Medulla oblongata (tissue), 1 donor: ENCODE results near the gene IRF2BPL.

ENCODE experiments used
- DNase-seq: peaks from one replicate; pipeline ENCODE4 v3.0.0-alpha.2; 2015; ENCODE audit errors: extremely low spot score

Gene IRF2BPL

DNA sequence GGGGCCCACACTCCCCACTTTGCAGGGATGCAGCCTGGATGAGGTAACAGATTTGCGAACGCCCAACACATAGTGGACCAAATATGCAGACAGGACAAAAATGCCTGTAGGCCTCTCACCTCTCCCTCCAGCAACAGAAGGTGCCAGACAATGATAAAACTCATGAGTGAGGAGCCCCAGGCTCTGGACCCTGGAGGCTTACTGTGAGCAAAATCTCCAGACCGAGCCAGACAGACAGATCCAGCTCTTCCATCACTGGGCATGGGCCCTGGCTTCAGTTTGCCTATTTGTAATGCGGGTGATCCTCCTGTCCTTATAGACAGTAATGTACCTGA is 42.3 kb downstream of the IRF2BPL start:
- DNase-seq, result no peak

DNA sequence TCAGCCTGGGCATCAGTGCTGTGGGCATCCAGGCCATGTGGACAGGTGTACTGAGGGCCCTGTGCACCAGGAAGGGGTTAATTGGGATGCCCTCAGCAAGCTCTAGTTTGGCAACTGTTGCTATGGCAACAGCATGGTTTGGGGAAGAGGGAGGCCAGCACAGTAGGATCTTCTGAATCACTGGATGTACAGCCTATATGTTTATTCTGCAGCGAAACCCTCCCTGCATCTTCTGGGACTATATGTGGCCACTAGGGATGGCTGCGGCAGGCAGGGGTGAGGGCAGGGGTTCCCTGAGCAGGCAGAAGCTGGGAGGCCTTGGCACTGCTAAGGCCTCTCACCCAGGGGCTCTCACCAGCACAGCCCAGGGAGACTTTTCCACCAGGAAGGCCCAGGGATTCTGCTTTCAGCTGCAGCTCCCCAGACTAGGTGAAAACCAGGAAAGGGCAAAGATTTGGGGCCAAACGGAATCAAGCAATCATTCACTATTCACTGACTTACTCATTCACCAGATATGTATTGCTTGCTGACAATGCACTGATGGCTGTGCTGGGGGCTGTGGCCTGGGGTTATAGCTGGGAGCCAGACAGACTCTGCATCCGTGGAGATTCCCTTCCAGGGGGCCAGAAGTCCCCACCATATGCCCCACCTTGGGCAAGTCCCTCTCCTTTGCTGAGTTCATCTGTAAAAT is 42.8 kb downstream of the IRF2BPL start:
- DNase-seq, result no peak

DNA sequence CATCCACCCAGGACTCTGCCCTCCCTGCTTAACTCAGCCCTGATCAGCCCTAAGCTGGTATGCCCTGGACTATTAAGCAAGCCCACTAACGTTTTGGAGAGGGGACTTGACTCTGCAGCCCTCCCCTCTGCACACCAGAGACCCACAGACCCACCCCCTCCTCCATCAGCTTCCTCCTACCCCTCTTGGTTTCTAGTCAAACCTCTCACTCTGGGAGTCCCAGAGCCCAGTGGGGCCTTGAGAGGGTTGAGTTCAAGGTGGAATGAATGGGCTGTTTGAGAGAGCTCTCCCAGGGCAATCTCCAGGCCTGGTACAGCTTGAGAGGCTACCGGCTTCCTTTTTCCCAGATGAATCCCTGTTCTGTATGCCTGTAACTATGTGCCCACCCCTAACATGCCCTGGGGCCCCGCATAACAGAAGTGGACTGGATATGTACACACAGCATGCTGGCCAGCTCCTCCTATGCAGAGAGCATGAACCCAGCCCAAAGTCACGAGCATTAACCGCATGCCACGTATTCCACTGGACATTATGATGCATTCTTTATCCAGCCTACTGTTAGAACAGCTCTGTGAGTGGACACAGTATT is 43.6 kb downstream of the IRF2BPL start:
- no peak for DNase-seq

DNA sequence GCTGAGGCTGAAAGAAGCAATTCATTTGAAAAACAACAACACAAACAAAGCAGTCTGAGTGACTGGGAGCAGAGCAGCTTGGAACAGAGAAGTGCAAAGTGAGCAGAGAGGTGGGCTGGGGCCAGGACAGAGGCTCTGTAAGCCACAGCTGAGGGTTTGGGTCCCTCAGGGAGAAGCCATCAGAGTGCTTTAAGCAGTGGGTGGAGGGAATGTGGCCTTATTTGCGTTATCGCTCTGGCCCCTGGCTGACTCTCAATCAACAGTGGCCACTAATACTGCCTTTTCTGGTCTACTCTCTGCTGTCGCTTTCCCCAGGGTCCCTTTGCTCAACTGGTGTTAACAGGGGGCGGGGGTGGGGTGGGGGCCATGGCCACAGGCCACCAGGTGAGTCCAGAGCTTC is 44.2 kb downstream of the IRF2BPL start:
- no peak for DNase-seq

DNA sequence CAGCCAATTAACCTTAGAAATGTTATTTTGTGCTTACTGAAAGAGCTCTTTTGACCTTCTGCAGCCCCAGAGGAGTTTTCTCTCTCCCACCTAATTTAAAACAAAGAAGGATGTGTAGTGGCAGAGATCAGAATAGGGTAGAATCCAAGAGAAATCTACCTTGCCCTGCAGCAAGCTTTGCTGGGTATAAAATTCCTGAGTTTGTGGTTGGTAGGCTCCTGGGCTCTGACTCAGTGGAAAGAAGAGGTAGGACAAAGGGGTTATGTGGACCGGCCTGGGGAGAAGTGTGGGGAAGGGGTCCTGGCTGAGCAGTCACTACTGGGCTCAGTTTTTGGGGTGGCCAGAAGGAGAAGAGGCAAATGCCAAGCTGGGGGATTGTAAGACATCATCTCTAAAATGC is 46.8 kb downstream of the IRF2BPL start:
- DNase-seq, result no peak

DNA sequence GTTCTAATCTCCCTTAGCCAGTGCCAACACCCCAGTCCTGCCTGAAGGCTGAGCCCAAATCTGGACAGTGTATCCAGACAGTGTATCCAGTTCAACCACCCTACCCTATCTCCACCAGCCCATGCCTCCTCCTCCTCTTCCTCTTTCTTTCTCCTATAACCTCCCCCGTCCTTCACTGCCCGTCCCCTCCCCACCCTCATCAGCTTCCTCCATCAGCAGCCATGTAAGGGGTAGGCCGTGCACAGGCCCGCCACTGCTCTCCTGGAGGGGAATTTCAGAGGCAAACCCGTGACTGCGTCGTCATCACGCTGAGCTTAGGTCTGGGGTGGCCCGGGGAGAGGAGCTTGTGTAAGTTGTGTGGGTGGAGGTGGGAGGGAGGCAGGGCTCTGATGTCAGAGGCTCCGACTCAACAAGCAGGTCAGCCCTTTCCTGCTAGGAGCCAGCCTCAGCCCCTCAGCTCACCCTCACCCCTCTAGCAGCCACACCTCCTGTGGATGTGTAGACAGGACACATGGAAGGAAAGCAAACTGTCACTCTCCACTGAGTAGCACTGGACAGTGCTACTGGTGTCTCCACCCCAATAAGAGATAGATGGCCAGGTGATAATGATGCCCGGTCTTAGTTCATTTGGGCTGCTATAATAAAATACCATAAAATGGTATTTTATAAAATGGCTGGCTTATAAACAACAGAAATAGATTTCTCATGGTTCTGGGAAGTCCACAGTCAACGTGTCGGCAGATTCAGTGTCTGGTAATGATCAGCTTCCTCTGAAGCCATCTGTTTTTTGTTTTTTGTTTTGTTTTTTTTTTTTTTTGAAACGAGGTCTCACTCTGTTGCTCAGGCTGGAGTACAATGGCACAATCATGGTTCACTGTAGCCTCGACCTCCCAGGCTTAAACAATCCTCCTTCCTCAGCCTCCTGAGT is 50.5 kb downstream of the IRF2BPL start:
- DNase-seq, result peak; percentile 79

DNA sequence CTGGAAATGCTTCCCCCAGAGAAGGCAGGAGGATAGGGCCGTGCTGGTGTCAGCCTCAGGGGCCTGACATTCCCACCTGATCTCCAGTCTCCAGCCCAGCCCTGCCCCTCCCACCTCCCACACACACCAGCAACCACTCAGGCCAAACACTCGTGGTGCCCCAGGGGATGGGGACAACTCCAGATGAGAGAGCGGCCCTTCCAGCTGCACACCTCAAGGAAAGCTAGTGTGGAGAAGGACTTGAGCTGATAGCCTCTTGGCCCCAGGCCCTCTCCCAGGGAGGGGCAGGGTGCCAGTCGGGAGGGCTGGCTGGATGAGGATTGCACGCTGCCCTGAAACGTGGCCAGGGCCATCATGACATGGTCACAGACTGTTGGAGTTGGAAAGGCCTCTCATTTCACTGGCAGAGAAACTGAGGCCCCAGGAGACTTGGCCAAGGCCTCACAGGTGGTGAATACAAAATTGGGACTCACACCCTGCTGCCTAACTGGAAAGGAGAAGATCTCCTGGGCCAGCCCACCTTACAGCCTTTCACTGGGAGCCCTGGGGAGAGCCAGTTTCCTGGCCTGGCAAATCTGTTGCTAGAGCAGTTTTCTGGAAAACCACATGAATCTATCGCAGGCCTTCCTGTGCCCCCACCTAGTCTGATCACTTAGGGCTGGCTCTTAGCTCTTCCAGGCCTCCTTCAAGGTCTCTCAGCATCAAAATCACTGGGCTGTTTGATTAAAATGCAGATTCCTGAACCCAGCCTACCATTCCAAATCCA is 52.1 kb downstream of the IRF2BPL start:
- DNase-seq, result no peak

DNA sequence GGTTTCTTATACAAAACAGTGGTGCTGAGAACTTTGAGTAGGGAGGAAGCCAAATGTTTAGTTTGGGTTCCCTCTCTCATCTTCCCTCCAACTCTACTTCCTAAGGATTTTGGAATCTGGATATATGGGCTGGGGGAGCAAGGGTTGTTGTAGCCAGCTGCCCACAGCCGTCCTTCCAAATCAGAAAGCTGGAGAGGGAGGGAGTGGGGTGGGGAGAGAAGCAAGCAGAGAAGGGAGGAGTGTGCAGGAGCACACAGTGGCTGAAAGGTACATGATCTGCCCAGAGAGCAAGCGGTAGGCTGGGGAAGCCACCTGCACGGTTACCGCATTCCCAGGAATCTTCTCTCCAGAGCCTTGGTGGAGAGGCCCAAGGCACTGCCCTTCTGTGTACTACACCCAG is 52.7 kb downstream of the IRF2BPL start:
- DNase-seq, result no peak

DNA sequence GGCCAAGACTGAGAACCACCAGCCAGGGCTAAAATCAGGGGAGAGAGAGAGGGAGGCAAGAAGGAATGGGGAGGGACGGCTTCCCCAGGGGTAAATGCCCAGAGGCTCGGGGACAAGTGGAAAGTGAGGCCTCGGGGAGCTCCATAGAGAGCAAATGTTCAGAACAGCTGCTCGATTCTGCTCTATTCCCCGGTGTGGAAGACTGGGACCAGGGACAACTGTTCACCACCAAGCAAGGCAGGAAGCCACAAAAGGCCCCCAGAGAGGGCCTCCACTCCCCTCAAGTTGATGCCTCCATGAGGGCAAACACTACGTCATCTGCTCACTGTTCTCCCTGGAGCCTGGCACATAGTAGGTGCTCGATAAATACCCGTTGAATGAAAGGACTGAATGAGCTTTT is 53.5 kb downstream of the IRF2BPL start:
- DNase-seq, result no peak
